Posterior cingulate gyrus (tissue), 11 donors: ENCODE data around the gene GPS1.
A peak's percentile ranks its signal among the peaks of the same experiment; 100 is the strongest.

Experiments
- DNase-seq, 10 donors: peaks; one replicate each; pipeline versions ENCODE4 v3.0.0 to v3.0.0-alpha.2; 2020 to 2021; ENCODE audit warnings: mixed read lengths in 3 of 10
- intact Hi-C: fragments of 100-400 bp; cut with DNase I; formaldehyde crosslinking; loops from one replicate; pipeline ENCODE4 v1.15.1; 2023

The GPS1 gene

GRCh38 chr17:82023447-82024241, 28.1 kb upstream of the GPS1 start:
- no peak for DNase-seq

GRCh38 chr17:82024859-82025258, 26.8 kb upstream of the GPS1 start:
- intact Hi-C loops: no loop called here
- DNase-seq: no peak

More at GRCh38 chr17:82023447-82024241, 28.1 kb upstream of the GPS1 start:
- intact Hi-C loops: no loop called here

GRCh38 chr17:82025401-82026107, 26.1 kb upstream of the GPS1 start:
- no peak for DNase-seq
- intact Hi-C loops: no loop called here

- no peak for DNase-seq
- intact Hi-C loops: no loop called here
Observed at GRCh38 chr17:82028246-82028645, 23.5 kb upstream of the GPS1 start.

- intact Hi-C loops: no loop called here
- no peak for DNase-seq
Observed at GRCh38 chr17:82028966-82029365, 22.7 kb upstream of the GPS1 start.

GRCh38 chr17:82029391-82029790, 22.3 kb upstream of the GPS1 start:
- intact Hi-C loops: no loop called here
- DNase-seq: no peak

- DNase-seq: no peak
- intact Hi-C loops: loop anchor here (1.0 to 5.0 kb wide), 2 partner anchors 67 to 124 kb away; partner anchors contain the start of gene FASN
Observed at GRCh38 chr17:82029990-82030469, 21.7 kb upstream of the GPS1 start.

- intact Hi-C loops: loop anchor here (1.0 to 5.0 kb wide), 2 partner anchors 67 to 124 kb away; partner anchors contain the start of gene FASN
Observed at GRCh38 chr17:82030470-82031302, 21.0 kb upstream of the GPS1 start.

GRCh38 chr17:82031303-82031884, 20.3 kb upstream of the GPS1 start, which contains the start of gene RAC3:
TSS of gene RAC3 (plus strand) at chr17:82031678. CDS start at chr17:82031762, 84 bp downstream.
- DNase-seq: no peak
- intact Hi-C loops: loop anchor here (5.0 kb wide), 1 partner anchor 66 kb away; the partner anchor contains the start of gene FASN

More at GRCh38 chr17:82030470-82031302, 21.0 kb upstream of the GPS1 start:
- peak; percentile 80 to 98 (median 86) for DNase-seq

- DNase-seq: no peak
- intact Hi-C loops: loop anchor here (5.0 kb wide), 1 partner anchor 65 kb away; the partner anchor contains the start of gene FASN
Observed at GRCh38 chr17:82031885-82032627, 19.6 kb upstream of the GPS1 start.

- DNase-seq: no peak
- intact Hi-C loops: loop anchor here (5.0 kb wide), 1 partner anchor 64 kb away; the partner anchor contains the start of gene FASN
Observed at GRCh38 chr17:82033359-82034085, 18.2 kb upstream of the GPS1 start.

GRCh38 chr17:82034371-82035011, 17.2 kb upstream of the GPS1 start:
- no peak for DNase-seq
- intact Hi-C loops: loop anchor here (5.0 kb wide), 1 partner anchor 63 kb away; the partner anchor contains the start of gene FASN

- DNase-seq: no peak
- intact Hi-C loops: no loop called here
Observed at GRCh38 chr17:82035488-82035887, 16.2 kb upstream of the GPS1 start.

GRCh38 chr17:82035956-82036633, 15.6 kb upstream of the GPS1 start:
- intact Hi-C loops: no loop called here
- no peak for DNase-seq

- intact Hi-C loops: no loop called here
Observed at GRCh38 chr17:82036634-82037091, 15.0 kb upstream of the GPS1 start.

GRCh38 chr17:82037092-82037888, 14.4 kb upstream of the GPS1 start, which contains the start of gene DCXR:
TSS of gene DCXR (minus strand) at chr17:82037697. CDS start at chr17:82037682, 15 bp downstream.
- peak; percentile 95 to 100 (median 98) for DNase-seq
- intact Hi-C loops: no loop called here

More at GRCh38 chr17:82036634-82037091, 15.0 kb upstream of the GPS1 start:
- DNase-seq: no peak
